HepG2 (cell line): ENCODE results near the gene IL11RA. TPM values are rescaled to one million over a fixed set of nuclear protein-coding genes. Genes with fewer than 3 reads are reported as not detected.

Experiments
- AGO1 ChIP-seq: fragments of 200-400 bp; formaldehyde crosslinking; IDR thresholded peaks from 2 replicates; pipeline ENCODE4 v1.6.1; 2017; ENCODE audit warnings: mild to moderate bottlenecking, low read depth, low read length, moderate library complexity; ENCODE audit not compliant: poor library complexity, severe bottlenecking
- FOXA1 ChIP-seq, 2 experiments: fragments of 450-650 bp in 1 of 2; sonication (generic) in 1 of 2; formaldehyde crosslinking in 1 of 2; IDR thresholded peaks; 2 replicates each; pipeline versions ENCODE4 v1.4.0 to v1.6.1; 2016 to 2020; ENCODE audit warnings: missing genetic modification reagents in 1 of 2
- HNRNPH1 ChIP-seq: fragments of 200-400 bp; formaldehyde crosslinking; optimal IDR thresholded peaks from 2 replicates; pipeline ENCODE3; 2017; ENCODE audit warnings: mild to moderate bottlenecking, low read depth, low read length
- JDP2 ChIP-seq: sonication (generic); formaldehyde crosslinking; IDR thresholded peaks from 2 replicates; pipeline ENCODE4 v1.8.1; 2022; ENCODE audit warnings: missing genetic modification reagents, borderline replicate concordance
- KAT8 ChIP-seq: IDR thresholded peaks from 2 replicates; pipeline ENCODE4 v1.6.1; 2016; ENCODE audit warnings: missing genetic modification reagents, missing compliant biosample characterization
- NFATC3 ChIP-seq: sonication (generic); formaldehyde crosslinking; IDR thresholded peaks from 2 replicates; pipeline ENCODE4 v1.5.1; 2020; ENCODE audit warnings: mild to moderate bottlenecking, missing genetic modification reagents
- NR3C1 ChIP-seq: sonication (generic); formaldehyde crosslinking; IDR thresholded peaks from 2 replicates; pipeline ENCODE4 v1.4.0; 2020; ENCODE audit warnings: missing genetic modification reagents
- PPARG ChIP-seq: conservative IDR thresholded peaks from 2 replicates; pipeline ENCODE4 v1.6.1; 2016; ENCODE audit warnings: missing biosample characterization, missing genetic modification reagents
- RNF2 ChIP-seq: fragments of 450-650 bp; conservative IDR thresholded peaks from 2 replicates; pipeline ENCODE4 v1.6.1; 2016; ENCODE audit warnings: low read depth
- TSC22D2 ChIP-seq: sonication (generic); formaldehyde crosslinking; IDR thresholded peaks from 2 replicates; pipeline ENCODE4 v1.5.1; 2020; ENCODE audit warnings: missing genetic modification reagents, mild to moderate bottlenecking, borderline replicate concordance
- XRCC5 ChIP-seq: fragments of 200-400 bp; formaldehyde crosslinking; optimal IDR thresholded peaks from 2 replicates; pipeline ENCODE3; 2017; ENCODE audit warnings: mild to moderate bottlenecking, low read length
- ZBTB38 ChIP-seq: sonication (generic); formaldehyde crosslinking; IDR thresholded peaks from 2 replicates; pipeline ENCODE4 v1.5.1; 2020; ENCODE audit warnings: mild to moderate bottlenecking, missing genetic modification reagents
- ZNF17 ChIP-seq: sonication (generic); formaldehyde crosslinking; IDR thresholded peaks from 2 replicates; pipeline ENCODE4 v1.5.0; 2020; ENCODE audit warnings: mild to moderate bottlenecking, missing genetic modification reagents
- ZNF180 ChIP-seq: sonication (generic); formaldehyde crosslinking; IDR thresholded peaks from 2 replicates; pipeline ENCODE4 v1.4.0; 2020; ENCODE audit warnings: low read depth, missing genetic modification reagents, borderline replicate concordance
- ZNF891 ChIP-seq: sonication (generic); formaldehyde crosslinking; IDR thresholded peaks from 2 replicates; pipeline ENCODE4 v1.5.0; 2020; ENCODE audit warnings: mild to moderate bottlenecking, missing genetic modification reagents
- ZSCAN5A ChIP-seq: sonication (generic); formaldehyde crosslinking; IDR thresholded peaks from 2 replicates; pipeline ENCODE4 v1.8.0; 2022; ENCODE audit warnings: mild to moderate bottlenecking, missing genetic modification reagents, borderline replicate concordance
- polyA plus RNA-seq, 8 experiments: library from polyadenylated mRNA; depleted of rRNA in 3 of 8; stranded (reverse) in 7 of 8; unstranded in 1 of 8; fragments of >200 nt; fragmentation: Illumina TruSeq in 4 of 8; extraction: Trizol in 4 of 8; gene quantifications; 2 replicates each; pipeline versions ENCODE4 v1.2.1 to v1.2.3, GENCODE V29; 2011 to 2016; ENCODE audit warnings: low read depth in 4 of 8, missing spikeins in 1 of 8, mixed read lengths in 1 of 8; ENCODE audit not compliant: insufficient read depth in 1 of 8
- total RNA-seq, 5 experiments: library from RNA; depleted of rRNA; stranded (reverse); fragments of >200 nt; fragmentation: Illumina TruSeq; extraction: Trizol; gene quantifications; 2 replicates each; pipeline ENCODE4 v1.2.3, GENCODE V29; 2016; ENCODE audit warnings: low read depth in 1 of 5
- TF ChIP-seq, protein P1 (sequence below): sonication (generic); formaldehyde crosslinking; IDR thresholded peaks from 2 replicates; pipeline ENCODE4 v1.9.0; 2021; ENCODE audit warnings: mild to moderate bottlenecking, missing genetic modification reagents
- TF ChIP-seq, protein P2 (sequence below): sonication (generic); formaldehyde crosslinking; IDR thresholded peaks from 2 replicates; pipeline ENCODE4 v1.9.0; 2021; ENCODE audit warnings: missing genetic modification reagents, borderline replicate concordance

Gene IL11RA
- total and polyA plus RNA-seq, 2 of the 13 experiments (the other 11 are each of a cell fraction or from before 2014, with no cell fraction given): 2.0 to 4.2 TPM

GRCh38 chr9:34637356-34638137 lies 14.4 kb upstream of the IL11RA start, which contains the start of gene SIGMAR1 (continued):
- no peak for TF ChIP-seq ZNF180 (CRISPR knock-in tag)
- no peak for TF ChIP-seq ZNF17 (CRISPR knock-in tag)
- TF ChIP-seq XRCC5: peak; percentile 11
- no peak for TF ChIP-seq HNRNPH1
- TF ChIP-seq ZNF891 (CRISPR knock-in tag): peak; percentile 73
- TF ChIP-seq PPARG: no peak
- TF ChIP-seq, protein P1, sequence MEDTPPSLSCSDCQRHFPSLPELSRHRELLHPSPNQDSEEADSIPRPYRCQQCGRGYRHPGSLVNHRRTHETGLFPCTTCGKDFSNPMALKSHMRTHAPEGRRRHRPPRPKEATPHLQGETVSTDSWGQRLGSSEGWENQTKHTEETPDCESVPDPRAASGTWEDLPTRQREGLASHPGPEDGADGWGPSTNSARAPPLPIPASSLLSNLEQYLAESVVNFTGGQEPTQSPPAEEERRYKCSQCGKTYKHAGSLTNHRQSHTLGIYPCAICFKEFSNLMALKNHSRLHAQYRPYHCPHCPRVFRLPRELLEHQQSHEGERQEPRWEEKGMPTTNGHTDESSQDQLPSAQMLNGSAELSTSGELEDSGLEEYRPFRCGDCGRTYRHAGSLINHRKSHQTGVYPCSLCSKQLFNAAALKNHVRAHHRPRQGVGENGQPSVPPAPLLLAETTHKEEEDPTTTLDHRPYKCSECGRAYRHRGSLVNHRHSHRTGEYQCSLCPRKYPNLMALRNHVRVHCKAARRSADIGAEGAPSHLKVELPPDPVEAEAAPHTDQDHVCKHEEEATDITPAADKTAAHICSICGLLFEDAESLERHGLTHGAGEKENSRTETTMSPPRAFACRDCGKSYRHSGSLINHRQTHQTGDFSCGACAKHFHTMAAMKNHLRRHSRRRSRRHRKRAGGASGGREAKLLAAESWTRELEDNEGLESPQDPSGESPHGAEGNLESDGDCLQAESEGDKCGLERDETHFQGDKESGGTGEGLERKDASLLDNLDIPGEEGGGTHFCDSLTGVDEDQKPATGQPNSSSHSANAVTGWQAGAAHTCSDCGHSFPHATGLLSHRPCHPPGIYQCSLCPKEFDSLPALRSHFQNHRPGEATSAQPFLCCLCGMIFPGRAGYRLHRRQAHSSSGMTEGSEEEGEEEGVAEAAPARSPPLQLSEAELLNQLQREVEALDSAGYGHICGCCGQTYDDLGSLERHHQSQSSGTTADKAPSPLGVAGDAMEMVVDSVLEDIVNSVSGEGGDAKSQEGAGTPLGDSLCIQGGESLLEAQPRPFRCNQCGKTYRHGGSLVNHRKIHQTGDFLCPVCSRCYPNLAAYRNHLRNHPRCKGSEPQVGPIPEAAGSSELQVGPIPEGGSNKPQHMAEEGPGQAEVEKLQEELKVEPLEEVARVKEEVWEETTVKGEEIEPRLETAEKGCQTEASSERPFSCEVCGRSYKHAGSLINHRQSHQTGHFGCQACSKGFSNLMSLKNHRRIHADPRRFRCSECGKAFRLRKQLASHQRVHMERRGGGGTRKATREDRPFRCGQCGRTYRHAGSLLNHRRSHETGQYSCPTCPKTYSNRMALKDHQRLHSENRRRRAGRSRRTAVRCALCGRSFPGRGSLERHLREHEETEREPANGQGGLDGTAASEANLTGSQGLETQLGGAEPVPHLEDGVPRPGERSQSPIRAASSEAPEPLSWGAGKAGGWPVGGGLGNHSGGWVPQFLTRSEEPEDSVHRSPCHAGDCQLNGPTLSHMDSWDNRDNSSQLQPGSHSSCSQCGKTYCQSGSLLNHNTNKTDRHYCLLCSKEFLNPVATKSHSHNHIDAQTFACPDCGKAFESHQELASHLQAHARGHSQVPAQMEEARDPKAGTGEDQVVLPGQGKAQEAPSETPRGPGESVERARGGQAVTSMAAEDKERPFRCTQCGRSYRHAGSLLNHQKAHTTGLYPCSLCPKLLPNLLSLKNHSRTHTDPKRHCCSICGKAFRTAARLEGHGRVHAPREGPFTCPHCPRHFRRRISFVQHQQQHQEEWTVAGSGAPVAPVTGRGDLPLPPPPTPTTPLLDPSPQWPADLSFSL (CRISPR knock-in tag): no peak
- peak; percentile 62; the same call in 1 of the 2 replicates for TF ChIP-seq ZBTB38 (CRISPR knock-in tag)
- no peak for TF ChIP-seq JDP2
- TF ChIP-seq, protein P2, sequence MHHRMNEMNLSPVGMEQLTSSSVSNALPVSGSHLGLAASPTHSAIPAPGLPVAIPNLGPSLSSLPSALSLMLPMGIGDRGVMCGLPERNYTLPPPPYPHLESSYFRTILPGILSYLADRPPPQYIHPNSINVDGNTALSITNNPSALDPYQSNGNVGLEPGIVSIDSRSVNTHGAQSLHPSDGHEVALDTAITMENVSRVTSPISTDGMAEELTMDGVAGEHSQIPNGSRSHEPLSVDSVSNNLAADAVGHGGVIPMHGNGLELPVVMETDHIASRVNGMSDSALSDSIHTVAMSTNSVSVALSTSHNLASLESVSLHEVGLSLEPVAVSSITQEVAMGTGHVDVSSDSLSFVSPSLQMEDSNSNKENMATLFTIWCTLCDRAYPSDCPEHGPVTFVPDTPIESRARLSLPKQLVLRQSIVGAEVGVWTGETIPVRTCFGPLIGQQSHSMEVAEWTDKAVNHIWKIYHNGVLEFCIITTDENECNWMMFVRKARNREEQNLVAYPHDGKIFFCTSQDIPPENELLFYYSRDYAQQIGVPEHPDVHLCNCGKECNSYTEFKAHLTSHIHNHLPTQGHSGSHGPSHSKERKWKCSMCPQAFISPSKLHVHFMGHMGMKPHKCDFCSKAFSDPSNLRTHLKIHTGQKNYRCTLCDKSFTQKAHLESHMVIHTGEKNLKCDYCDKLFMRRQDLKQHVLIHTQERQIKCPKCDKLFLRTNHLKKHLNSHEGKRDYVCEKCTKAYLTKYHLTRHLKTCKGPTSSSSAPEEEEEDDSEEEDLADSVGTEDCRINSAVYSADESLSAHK (CRISPR knock-in tag): no peak; the same call in 1 of the 2 replicates
- TF ChIP-seq NFATC3 (CRISPR knock-in tag): no peak
- TF ChIP-seq KAT8 (CRISPR knock-in tag): peak; percentile 64
- TF ChIP-seq TSC22D2 (CRISPR knock-in tag): peak; percentile 57; the same call in 1 of the 2 replicates
- peak; percentile 77 for TF ChIP-seq AGO1
- TF ChIP-seq ZSCAN5A: 0 out of 2 replicates have a peak, but pooled peaks have one; percentile 72
- TF ChIP-seq FOXA1 (IDR thresholded peaks at IDR 0.05): no peak
- TF ChIP-seq FOXA1 (CRISPR knock-in tag; IDR thresholded peaks at IDR 0.05): no peak
- no peak for TF ChIP-seq NR3C1 (CRISPR knock-in tag)
- TF ChIP-seq RNF2: peak; percentile 79
